NT2/D1 (cell line): Measurements from ENCODE around the gene NXPE3.

Source experiments
- SUZ12 ChIP-seq: IDR thresholded peaks from 2 replicates; pipeline ENCODE4 v1.6.1; 2011; ENCODE audit not compliant: insufficient read length, insufficient read depth; ENCODE audit errors: extremely low read depth
- ZNF274 ChIP-seq: IDR thresholded peaks from 2 replicates; pipeline ENCODE4 v1.6.1; 2011; ENCODE audit warnings: mild to moderate bottlenecking, low read depth, low read length

GRCh38 chr3:101803173-101803782 is 24.3 kb downstream of the NXPE3 start:
- no peak for TF ChIP-seq ZNF274
- no peak for TF ChIP-seq SUZ12
